ENCODE results near the gene ABHD11.
"Not testable (repeated sequence)": the region's sequence is repeated elsewhere in the genome, so short reads cannot be mapped to it uniquely, and the experiment has no call there.

Gene ABHD11

GRCh38 chr7:73742753-73743641 lies 4.4 kb upstream of the ABHD11 start:
- peak; percentile 85 to 90 for DNase-seq

DNA sequence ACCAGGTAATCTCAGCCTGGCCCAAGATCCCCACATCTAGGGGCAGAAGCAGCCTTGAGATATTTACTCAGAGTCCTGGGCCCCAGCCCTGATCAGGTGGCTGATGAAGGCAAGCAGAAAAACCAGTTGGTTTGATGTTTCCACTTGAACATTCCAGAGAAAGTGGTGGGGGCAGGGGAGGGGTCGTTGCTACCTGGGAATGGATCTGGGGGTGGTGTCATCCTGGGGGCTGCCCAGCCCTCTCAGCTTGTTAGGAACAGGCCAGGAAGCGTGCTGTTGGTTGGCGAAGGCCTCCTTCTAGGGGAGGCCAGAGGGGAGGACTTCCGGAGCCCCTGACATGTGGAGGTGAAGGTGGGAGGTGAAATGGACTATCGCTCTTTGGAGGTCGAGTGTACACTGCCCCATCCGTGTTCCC lies 3.7 kb upstream of the ABHD11 start:
- DNase-seq: no peak

- DNase-seq: peak; percentile 50 to 51
These were observed 3.0 kb upstream of the ABHD11 start for GRCh38 chr7:73741600-73741999.

DNA sequence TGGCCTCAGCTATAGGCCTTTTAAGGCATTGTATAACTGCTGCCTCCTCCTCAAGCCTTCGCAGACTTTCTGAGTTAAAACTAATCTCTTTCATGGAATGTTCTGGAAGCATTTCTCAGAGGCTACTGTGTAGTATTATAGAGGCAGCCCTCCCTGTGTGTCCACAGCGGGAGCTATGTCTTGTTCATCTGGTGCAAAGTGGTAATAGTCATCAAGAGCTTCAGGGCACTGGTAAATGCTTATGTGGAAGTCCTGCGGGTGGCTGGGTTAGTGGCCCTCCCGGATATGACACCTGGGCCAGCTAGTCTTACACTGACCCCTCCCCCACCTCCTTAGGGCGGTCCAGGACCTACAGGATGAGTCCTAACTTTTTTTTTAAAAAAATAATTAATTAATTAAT lies 2.2 kb upstream of the ABHD11 start:
- no peak for DNase-seq

- no peak for DNase-seq
These were observed 1.6 kb upstream of the ABHD11 start for GRCh38 chr7:73740212-73740611.

DNA sequence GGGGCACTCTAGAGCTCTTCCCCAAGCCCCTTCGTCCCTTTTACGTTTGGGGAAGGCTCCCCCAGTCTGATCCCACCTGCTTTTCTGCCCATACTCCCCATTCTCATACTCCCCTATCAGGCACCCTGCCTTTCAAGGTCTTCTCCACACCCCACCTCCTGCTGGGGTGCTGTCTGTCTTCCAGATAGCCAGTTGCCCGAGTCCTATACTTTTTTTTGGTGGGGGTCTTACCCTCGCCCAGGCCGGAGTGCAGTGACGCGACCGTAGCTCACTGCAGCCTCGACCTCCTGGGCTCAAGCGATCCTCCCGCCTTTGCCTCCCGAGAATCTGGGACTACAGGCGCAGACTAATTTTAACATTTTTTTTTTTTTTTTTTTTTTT lies 775 bp upstream of the ABHD11 start:
- DNase-seq: no peak

DNA sequence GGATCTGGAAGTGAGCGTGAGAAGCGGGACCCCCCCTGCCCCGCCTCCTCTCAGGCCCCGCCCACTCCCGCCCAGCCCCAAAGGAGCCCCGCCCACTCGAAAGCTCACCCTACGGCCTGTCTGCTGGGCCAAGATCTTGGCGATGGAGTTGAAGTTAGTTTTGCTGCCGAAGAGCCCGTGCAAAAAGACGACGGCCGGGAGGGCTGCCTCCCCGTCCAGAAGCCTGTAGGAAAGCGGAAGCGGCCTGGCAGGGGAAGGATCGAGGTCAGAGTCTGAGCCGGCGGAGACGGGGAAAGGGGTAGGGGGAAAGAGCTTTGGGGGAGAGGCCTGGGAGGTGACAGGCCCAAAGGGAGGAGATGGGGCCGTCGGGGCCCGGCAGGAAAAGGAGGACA lies 386 bp downstream of the ABHD11 start:
- DNase-seq: no peak

DNA sequence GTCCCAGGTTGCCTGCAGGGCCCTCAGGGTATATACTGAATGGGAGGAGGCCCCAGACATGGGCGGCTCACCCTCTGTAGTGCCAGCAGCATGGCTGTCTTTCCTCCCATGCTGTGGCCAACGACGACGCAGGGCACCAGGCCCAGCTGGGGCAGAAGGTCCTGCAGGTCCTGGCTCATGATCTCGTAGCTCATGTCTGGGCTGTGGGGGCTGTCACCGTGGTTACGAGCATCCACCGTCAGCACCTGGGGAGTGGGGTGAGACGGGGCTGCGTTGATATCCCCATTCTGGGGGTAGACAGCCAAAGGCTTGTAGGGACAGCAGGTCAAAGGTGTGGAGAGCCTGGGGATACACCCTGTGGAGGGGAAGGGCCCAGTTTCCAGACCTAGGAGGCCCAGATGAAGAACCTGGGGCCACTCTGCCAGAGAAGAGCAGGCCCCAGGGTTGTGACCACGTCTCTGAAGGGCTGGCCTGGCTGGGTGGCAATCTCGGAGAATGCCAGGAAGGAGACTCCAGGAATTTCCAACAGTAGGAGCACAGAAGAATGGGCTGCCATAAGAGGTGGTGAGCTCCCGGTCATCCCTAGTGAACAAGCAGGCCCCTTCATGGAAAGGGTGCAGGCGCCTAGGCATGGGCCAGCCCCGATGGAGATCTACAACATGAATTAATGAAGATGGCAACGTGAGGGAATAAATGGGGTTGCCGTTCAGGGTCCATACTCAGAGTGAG lies 947 bp downstream of the ABHD11 start:
- no peak for DNase-seq

DNA sequence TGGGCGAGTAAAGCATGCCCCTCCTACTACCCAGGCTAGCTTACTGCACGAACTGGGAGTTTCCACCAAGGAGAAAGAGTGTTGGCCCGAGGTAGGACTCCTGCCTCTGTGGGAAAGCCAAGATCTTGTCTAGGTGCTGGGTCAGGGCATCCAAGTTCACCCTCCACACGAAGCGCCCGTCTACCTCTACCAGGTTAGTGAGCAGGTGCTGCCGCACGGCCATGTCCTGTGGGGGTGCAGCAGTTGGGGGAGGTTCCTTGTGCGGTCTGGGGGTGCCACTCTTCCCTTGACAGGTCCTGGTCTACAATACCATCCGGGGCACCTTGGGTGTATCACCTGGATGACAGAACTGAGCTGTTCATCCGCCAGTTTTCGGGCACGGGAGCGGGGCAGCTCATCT lies 1.7 kb downstream of the ABHD11 start:
- DNase-seq: no peak

- no peak for DNase-seq
These were observed 3.1 kb downstream of the ABHD11 start for GRCh38 chr7:73735528-73735905.

- peak; percentile 72 to 78 for DNase-seq
These were observed 3.7 kb downstream of the ABHD11 start for GRCh38 chr7:73734619-73735527.

DNA sequence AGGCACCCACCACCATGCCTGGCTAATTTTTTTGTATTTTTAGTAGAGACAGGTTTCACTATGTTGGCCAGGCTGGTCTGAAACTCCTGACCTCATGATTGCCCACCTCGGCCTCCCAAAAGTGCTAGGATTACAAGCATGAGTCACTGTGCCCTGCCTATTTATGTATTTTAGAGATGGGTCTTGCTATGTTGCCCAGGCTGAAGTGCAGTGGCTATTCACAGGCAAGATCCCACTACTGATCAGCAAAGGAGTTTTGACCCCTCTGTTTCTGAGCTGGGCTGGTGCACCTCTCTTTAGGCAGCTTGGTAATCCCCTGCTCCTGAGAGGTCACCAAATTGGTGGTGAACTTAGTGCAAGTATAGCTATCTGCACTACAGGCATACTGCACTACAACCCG lies 6.2 kb downstream of the ABHD11 start:
- no peak for DNase-seq

GRCh38 chr7:73730485-73730884 lies 8.1 kb downstream of the ABHD11 start:
- no peak for DNase-seq

DNA sequence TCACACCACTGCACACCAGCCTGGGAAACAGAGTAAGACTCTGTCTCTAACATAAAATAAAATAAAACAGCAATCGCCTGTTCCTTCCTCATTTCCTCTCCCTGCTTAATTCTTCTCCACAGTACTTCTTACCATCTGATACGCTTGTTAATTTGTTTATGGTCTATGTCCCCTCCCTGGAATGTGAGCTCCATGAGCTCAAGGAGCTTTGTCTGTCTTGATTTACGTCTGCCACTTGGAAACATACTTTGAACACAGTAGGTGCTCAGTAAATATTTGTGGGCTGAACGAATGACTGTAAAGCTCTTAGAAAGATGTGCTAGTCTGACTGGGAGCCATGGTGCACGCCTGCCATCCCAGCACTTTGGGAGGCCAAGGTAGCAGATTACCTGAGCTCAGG lies 10.1 kb downstream of the ABHD11 start:
- no peak for DNase-seq

- DNase-seq: no peak
These were observed 10.7 kb downstream of the ABHD11 start for GRCh38 chr7:73727952-73728351.

DNA sequence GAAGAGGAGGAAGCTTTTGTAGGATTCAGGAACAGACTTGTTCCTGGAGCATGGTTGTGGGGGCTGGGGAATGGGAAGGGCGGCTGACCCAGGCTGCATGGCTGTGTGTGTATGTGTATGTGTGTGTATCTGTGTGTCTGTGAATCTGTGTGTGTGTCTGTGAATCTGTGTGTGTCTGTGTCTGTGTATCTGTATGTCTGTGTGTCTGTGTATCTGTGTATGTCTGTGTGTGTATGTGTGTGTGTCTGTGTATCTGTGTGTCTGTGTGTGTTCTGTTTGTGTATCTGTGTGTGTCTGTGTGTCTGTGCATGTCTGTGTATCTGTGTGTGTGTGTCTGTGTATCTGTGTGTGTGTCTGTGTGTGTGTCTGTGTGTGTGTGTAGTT lies 12.5 kb downstream of the ABHD11 start:
- no peak for DNase-seq

- DNase-seq: no peak
These were observed 14.8 kb downstream of the ABHD11 start for GRCh38 chr7:73723813-73724212.

- DNase-seq: no peak
These were observed 15.8 kb downstream of the ABHD11 start for GRCh38 chr7:73722785-73723184.

DNA sequence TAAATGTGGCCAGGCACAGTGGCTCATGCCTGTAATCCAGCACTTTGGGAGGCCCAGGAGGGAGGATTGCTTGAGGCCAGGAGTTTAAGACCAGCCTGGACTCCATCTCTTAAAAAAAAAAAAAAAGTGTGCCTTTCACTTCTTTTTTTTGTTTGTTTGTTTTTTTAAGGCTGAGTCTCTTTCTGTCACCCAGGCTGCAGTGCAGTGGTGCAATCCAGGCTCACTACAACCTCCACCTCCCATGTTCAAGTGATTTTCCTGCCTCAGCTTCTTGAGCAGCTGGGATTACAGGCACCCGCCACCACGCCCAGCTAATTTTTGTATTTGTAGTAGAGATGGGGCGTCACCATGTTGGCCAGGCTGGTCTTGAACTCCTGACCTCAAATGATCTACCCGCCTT lies 16.4 kb downstream of the ABHD11 start:
- not testable (repeated sequence) for DNase-seq

DNA sequence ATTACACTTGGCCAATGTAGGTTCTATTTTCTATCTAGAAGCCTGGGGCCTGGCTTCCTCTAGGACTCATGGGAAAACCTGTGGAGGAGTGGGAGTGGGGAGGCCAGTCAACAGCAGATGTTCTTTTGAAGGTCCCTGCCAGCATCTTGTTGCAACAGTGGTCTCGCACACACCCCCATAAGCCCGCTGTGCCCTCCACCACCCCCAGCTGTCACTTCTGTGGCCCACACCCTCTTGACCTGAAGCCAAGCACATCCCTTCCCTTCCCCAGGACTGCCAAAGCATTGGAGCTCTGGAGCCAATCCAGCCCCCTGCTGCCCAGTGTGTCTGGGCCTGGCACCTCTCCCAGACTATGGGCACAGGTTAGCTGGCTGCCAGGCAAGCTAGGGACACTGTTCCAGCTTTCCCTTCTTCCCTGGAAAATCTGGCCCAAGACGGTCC lies 17.2 kb downstream of the ABHD11 start:
- DNase-seq: no peak

DNA sequence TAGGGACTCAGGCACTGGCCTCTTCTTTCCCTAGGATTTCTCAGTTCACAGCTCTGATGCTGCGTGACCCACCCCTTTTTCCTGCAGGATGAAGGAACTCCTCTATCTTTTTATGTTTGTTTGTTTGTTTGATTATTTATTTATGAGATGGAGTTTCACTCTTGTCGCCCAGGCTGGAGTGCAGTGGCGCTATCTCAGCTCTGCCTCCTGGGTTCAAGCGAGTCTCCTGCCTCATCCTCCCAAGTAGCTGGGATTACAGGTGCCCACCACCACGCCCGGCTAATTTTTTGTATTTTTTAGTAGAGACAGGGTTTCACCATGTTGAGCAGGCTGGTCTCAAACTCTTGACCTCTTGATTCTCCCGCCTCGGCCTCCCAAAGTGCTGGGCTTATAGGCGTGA lies 18.2 kb downstream of the ABHD11 start:
- DNase-seq: not testable (repeated sequence)

DNA sequence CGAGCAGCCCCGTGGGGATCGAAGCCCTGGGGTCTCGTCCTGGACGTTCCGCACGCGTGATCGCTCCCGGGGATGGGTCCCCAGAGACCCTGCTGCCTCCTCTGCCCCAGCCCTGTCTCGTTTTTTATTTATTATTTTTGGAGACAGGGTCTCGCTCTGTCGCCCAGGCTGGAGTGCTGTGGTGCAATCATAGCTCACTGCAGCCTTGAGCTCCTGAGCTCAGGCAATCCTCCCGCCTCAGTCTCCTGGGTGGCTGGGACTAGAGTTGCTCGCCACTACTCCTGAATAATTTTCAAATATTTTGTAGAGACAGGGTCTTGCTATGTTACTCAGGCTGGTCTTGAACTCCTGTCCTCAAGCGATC lies 18.8 kb downstream of the ABHD11 start:
- DNase-seq: no peak

Measured in SHP77 (cell line).